Loucy (cell line): ENCODE results near the gene SELENOP.

Experiments used
- CTCF ChIP-seq: fragments of 200-600 bp; sonication (generic); conservative IDR thresholded peaks from 2 replicates; pipeline ENCODE4 v1.5.1; 2014; ENCODE audit warnings: mild to moderate bottlenecking, antibody characterized with exemption, low read length
- EZH2phosphoT487 ChIP-seq: fragments of 200-600 bp; IDR thresholded peaks from 2 replicates; pipeline ENCODE4 v1.6.1; 2018; ENCODE audit warnings: antibody characterized with exemption, mild to moderate bottlenecking, moderate library complexity, borderline replicate concordance

DNA sequence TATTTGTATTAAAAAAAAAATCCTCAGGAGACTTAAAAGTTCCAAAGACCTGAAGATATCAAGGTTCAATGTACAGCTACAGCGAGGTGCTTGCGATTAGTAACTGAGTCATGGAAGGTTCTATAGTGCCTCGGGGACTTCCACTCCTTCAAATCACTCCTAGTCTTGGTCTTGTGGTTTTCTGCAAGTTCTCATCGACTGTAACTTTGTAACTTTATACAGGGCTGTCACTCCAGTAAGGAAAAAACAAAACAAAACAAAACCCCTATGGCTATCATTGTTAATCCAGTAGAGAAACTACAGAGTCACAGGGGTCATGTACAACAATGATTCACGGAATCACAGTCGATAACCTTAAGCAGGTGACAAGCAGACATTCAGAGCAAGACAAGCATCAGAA, 39.8 kb upstream of the SELENOP start:
- TF ChIP-seq CTCF (no peak), EZH2phosphoT487 (no peak)
